OCI-LY3 (cell line): ENCODE data around the gene TTLL5.

Experiments
- EZH2phosphoT487 ChIP-seq: fragments of 200-600 bp; shearing (Covaris generic); IDR thresholded peaks from 2 replicates; pipeline ENCODE4 v1.6.1; 2018; ENCODE audit warnings: antibody characterized with exemption, mixed run types, low read depth
- TF ChIP-seq, protein P1 (sequence below): fragments of 200-600, 300-600 bp; sonication (generic); IDR thresholded peaks from 2 replicates; pipeline ENCODE4 v1.5.1; 2014; ENCODE audit warnings: antibody characterized with exemption, low read length, low read depth

- TF ChIP-seq, protein P1, sequence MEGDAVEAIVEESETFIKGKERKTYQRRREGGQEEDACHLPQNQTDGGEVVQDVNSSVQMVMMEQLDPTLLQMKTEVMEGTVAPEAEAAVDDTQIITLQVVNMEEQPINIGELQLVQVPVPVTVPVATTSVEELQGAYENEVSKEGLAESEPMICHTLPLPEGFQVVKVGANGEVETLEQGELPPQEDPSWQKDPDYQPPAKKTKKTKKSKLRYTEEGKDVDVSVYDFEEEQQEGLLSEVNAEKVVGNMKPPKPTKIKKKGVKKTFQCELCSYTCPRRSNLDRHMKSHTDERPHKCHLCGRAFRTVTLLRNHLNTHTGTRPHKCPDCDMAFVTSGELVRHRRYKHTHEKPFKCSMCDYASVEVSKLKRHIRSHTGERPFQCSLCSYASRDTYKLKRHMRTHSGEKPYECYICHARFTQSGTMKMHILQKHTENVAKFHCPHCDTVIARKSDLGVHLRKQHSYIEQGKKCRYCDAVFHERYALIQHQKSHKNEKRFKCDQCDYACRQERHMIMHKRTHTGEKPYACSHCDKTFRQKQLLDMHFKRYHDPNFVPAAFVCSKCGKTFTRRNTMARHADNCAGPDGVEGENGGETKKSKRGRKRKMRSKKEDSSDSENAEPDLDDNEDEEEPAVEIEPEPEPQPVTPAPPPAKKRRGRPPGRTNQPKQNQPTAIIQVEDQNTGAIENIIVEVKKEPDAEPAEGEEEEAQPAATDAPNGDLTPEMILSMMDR, result no peak
- TF ChIP-seq EZH2phosphoT487, result no peak
Measured at GRCh38 chr14:75820761-75821160, 159.7 kb downstream of the TTLL5 start.
